Measurements from ENCODE around the gene NDUFS7. TPM values are rescaled to one million over a fixed set of nuclear protein-coding genes. Genes with fewer than 3 reads are reported as not detected.
A peak's percentile ranks its signal among the peaks of the same experiment; 100 is the strongest.

Gene NDUFS7
- total and polyA plus RNA-seq, 4 donors, result 43.0 to 164 (median 124) TPM

DNA sequence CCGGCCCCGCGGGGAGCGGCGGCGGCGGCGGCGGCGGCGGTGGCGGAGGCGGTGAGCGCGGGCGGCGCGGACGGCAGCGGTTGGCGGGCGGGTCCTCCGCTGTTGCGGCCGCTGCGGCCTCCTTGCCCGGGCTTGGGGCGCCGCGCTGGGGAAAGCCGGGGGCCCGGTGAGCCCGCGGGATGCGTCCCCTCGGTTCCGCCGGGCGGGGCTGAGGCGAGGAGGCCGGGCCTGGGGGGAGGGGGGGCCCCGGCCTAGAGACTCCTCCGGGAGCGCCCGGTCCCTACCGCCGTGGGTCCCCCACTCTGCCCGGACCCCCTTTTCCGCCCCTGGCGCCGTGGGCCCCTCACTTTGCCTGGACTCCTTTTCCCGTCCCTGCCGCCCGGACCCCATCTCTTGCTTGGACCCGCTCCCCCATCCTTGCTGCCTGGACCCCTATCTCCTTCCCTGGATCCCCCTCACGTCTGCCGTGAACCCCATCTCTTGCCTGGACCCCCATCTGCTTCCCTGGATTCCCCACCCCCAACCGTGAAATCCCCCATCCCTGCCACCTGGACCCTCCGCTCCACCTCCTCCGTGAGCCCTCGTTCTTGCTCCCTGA, 28.6 kb upstream of the NDUFS7 start:
- Histone ChIP-seq H3K9me3 (ENCODE audit: control insufficient read depth, insufficient read depth, low read length) (no peaks in the 10 kb centered on the region), H3K4me3 (ENCODE audit: low read depth, low read length) (peak overlapping the region; percentile 75), H3K27ac (ENCODE audit: low read depth, low read length) (peak overlapping the region; percentile 91), H3K4me1 (ENCODE audit: control insufficient read depth, insufficient read depth, low read length) (peaks cover 42% of the 10 kb centered on the region), H3K36me3 (ENCODE audit: control insufficient read depth, insufficient read depth, low read length) (peaks cover 16% of the 10 kb centered on the region), H3K27me3 (ENCODE audit: control insufficient read depth, insufficient read depth, low read length) (no peaks in the 10 kb centered on the region)
- no peak for DNase-seq (ENCODE audit: low read depth in 4 of 6, low spot score in 6 of 6)
- WGBS (ENCODE audit: insufficient coverage), result 0% methylated on average over 61 of the region's 61 CpGs

DNA sequence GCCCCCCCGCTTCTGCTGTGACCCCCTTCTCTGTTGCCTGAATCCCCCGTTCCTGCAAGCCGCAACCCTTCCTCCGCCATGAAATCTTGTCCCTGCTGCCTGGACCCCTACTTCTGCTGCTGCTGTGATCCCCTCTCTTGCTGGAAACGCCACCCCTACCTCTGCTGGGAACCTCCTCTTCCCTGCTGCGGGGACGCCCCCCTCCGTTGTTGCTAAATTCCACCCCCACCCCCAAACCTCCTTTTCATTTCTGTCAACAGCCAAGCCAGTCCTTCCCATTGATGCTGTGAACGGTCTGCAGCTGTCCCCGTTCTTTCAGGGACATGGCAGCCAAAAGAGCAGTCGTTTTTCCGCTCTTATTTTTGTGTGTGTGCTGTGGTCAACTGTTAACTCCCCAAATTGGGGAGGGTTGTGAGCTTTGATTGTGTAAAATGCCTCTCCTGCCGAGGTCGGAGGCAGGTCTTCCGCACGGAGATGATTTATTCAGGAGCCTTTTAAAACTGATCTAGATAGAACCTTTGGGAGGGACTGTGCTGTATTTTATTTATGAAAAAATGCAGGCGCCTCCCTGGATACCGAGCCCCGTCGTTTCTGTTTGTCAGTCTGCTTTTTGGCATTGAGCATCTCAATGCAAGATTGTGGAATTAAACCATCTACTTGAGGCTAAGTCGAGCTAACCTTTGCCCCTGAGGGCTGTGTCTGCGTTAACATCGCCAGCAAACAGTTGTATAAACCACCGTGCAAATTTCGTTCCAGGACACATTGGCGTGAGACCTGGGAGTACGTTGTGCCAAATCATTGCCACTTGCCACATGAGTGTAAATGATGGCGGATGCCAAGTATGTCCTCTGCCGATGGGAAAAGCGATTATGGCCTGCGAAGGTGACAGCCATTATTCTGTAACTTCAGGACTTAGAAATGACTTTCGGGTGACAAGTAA, 27.9 kb upstream of the NDUFS7 start:
- WGBS (ENCODE audit: insufficient coverage), result 7% methylated on average over 32 of the region's 32 CpGs
- H3K4me1 ChIP-seq (ENCODE audit: control insufficient read depth, insufficient read depth, low read length), result peaks cover 50% of the 10 kb centered on the region
- DNase-seq (ENCODE audit: low read depth in 4 of 6, low spot score in 6 of 6), result peak in 4 of 6 donors; percentile 57 to 92 (median 78)

DNA sequence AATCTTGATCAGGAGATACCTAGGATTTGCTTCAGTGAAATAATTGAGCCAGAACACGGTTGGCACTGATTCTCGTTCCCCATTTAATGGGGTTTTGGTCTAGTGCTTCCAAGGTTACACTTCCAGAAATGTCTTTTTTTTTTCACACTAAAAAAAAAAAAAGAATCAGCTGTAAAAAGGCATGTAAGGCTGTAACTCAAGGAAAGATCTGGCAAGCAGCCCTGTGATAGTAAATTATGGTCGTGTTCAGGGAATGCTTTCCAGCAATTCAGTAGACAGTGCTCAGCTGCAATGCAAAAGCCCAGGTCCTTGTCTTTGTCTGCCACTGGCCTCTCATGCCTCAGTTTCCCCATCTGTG, 27.2 kb upstream of the NDUFS7 start:
- H3K4me1 ChIP-seq (ENCODE audit: control insufficient read depth, insufficient read depth, low read length), result peaks cover 56% of the 10 kb centered on the region
- peak overlapping the region; percentile 75 for H3K4me3 ChIP-seq (ENCODE audit: low read depth, low read length)
- peaks cover 28% of the 10 kb centered on the region for H3K36me3 ChIP-seq (ENCODE audit: control insufficient read depth, insufficient read depth, low read length)
- no peaks in the 10 kb centered on the region for H3K9me3 ChIP-seq (ENCODE audit: control insufficient read depth, insufficient read depth, low read length)
- WGBS (ENCODE audit: insufficient coverage), result 10% methylated on average over 1 of the region's 3 CpGs
- no peaks in the 10 kb centered on the region for H3K27me3 ChIP-seq (ENCODE audit: control insufficient read depth, insufficient read depth, low read length)
- H3K27ac ChIP-seq (ENCODE audit: low read depth, low read length), result peak overlapping the region; percentile 91
- DNase-seq (ENCODE audit: low read depth in 4 of 6, low spot score in 6 of 6), result peak in 4 of 6 donors; percentile 64 to 90 (median 74)

More for the DNA sequence above, 27.9 kb upstream of the NDUFS7 start:
- Histone ChIP-seq H3K4me3 (ENCODE audit: low read depth, low read length) (peak overlapping the region; percentile 75), H3K36me3 (ENCODE audit: control insufficient read depth, insufficient read depth, low read length) (peaks cover 24% of the 10 kb centered on the region), H3K9me3 (ENCODE audit: control insufficient read depth, insufficient read depth, low read length) (no peaks in the 10 kb centered on the region), H3K27ac (ENCODE audit: low read depth, low read length) (peak overlapping the region; percentile 91), H3K27me3 (ENCODE audit: control insufficient read depth, insufficient read depth, low read length) (no peaks in the 10 kb centered on the region)

DNA sequence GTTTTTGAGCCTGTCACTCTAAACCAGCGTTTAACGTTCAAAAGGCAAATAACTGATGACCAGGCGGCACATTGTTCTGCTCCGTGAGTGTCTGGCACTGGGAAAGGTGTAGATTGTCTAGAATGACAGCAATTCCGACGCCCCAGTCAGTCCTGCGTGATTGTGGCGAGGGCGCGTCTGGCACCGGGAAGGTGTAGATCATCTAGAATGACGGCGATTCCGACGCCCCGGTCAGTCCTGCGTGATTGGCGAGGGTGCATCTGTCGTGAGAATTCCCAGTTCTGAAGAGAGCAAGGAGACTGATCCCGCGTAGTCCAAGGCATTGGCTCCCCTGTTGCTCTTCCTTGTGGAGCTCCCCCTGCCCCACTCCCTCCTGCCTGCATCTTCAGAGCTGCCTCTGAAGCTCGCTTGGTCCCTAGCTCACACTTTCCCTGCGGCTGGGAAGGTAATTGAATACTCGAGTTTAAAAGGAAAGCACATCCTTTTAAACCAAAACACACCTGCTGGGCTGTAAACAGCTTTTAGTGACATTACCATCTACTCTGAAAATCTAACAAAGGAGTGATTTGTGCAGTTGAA, 26.1 kb upstream of the NDUFS7 start:
- WGBS (ENCODE audit: insufficient coverage), result 61% methylated on average over 21 of the region's 24 CpGs
- H3K27ac ChIP-seq (ENCODE audit: low read depth, low read length), result no peak overlapping the region

DNA sequence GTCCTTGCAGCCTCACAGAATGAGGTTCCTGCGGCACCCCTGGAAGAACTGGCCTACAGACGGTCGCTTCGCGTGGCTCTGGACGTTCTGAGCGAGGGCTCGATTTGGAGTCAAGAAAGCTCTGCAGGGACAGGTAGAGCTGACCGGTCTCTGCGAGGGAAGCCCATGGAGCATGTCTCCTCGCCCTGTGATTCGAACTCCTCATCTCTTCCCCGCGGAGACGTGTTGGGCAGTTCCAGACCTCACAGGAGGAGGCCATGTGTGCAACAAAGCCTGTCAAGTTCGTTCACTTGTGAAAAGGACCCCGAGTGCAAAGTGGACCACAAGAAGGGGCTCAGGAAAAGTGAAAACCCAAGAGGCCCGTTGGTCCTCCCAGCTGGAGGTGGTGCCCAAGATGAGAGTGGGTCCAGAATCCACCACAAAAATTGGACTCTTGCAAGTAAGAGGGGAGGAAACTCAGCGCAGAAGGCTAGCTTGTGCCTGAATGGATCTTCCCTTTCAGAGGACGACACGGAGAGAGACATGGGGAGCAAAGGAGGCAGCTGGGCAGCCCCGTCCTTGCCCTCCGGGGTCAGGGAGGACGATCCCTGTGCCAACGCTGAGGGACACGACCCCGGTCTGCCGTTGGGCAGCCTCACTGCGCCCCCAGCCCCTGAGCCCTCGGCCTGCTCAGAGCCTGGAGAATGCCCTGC, 23.4 kb upstream of the NDUFS7 start:
- Histone ChIP-seq H3K4me1 (ENCODE audit: control insufficient read depth, insufficient read depth, low read length) (peaks cover 67% of the 10 kb centered on the region), H3K9me3 (ENCODE audit: control insufficient read depth, insufficient read depth, low read length) (no peaks in the 10 kb centered on the region), H3K27ac (ENCODE audit: low read depth, low read length) (peak overlapping the region; percentile 82), H3K27me3 (ENCODE audit: control insufficient read depth, insufficient read depth, low read length) (no peaks in the 10 kb centered on the region), H3K36me3 (ENCODE audit: control insufficient read depth, insufficient read depth, low read length) (peaks cover 58% of the 10 kb centered on the region), H3K4me3 (ENCODE audit: low read depth, low read length) (no peak overlapping the region)
- 33% methylated on average over 30 of the region's 30 CpGs for WGBS (ENCODE audit: insufficient coverage)
- DNase-seq (ENCODE audit: low read depth in 4 of 6, low spot score in 6 of 6), result peak in 1 of 6 donors; percentile 22

More for the DNA sequence above, 26.1 kb upstream of the NDUFS7 start:
- peaks cover 68% of the 10 kb centered on the region for H3K4me1 ChIP-seq (ENCODE audit: control insufficient read depth, insufficient read depth, low read length)
- H3K27me3 ChIP-seq (ENCODE audit: control insufficient read depth, insufficient read depth, low read length), result no peaks in the 10 kb centered on the region
- peaks cover 38% of the 10 kb centered on the region for H3K36me3 ChIP-seq (ENCODE audit: control insufficient read depth, insufficient read depth, low read length)
- no peaks in the 10 kb centered on the region for H3K9me3 ChIP-seq (ENCODE audit: control insufficient read depth, insufficient read depth, low read length)
- peak in 1 of 6 donors; percentile 87 for DNase-seq (ENCODE audit: low read depth in 4 of 6, low spot score in 6 of 6)
- H3K4me3 ChIP-seq (ENCODE audit: low read depth, low read length), result no peak overlapping the region

DNA sequence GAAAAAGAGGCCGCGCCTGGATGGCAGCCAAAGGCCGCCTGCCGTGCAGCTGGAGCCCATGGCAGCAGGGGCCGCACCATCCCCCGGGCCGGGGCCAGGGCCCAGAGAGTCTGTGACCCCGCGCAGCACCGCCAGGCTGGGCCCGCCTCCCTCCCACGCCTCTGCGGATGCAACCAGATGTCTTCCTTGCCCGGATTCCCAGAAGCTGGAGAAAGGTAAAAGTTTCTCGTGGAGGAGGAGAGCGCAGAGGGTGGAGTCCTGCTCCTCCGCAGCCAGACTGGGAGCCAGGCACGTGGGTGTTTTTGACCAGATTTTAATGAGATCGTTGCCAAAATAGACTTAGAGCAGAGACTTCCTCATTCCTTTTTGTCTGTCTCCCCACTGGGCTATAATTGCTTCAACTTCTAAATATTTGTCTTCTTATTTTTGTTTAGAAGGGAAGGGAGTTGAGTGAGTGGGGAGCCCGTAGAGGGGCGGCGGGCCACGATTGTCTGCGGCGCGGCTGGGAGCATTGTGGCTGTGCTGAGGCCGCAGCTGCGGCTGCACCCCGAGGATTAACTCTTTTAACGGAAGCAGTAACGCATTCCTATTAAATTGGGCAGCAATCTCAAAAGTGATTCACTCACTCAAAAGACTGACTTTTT, 22.8 kb upstream of the NDUFS7 start:
- Histone ChIP-seq H3K4me1 (ENCODE audit: control insufficient read depth, insufficient read depth, low read length) (peaks cover 62% of the 10 kb centered on the region), H3K27me3 (ENCODE audit: control insufficient read depth, insufficient read depth, low read length) (no peaks in the 10 kb centered on the region), H3K36me3 (ENCODE audit: control insufficient read depth, insufficient read depth, low read length) (peaks cover 65% of the 10 kb centered on the region), H3K4me3 (ENCODE audit: low read depth, low read length) (peak overlapping the region; percentile 32), H3K9me3 (ENCODE audit: control insufficient read depth, insufficient read depth, low read length) (no peaks in the 10 kb centered on the region), H3K27ac (ENCODE audit: low read depth, low read length) (peak overlapping the region; percentile 82)
- WGBS (ENCODE audit: insufficient coverage), result 4% methylated on average over 29 of the region's 31 CpGs
- DNase-seq (ENCODE audit: low read depth in 4 of 6, low spot score in 6 of 6), result peak in 3 of 6 donors; percentile 73 to 91 (median 79)

DNA sequence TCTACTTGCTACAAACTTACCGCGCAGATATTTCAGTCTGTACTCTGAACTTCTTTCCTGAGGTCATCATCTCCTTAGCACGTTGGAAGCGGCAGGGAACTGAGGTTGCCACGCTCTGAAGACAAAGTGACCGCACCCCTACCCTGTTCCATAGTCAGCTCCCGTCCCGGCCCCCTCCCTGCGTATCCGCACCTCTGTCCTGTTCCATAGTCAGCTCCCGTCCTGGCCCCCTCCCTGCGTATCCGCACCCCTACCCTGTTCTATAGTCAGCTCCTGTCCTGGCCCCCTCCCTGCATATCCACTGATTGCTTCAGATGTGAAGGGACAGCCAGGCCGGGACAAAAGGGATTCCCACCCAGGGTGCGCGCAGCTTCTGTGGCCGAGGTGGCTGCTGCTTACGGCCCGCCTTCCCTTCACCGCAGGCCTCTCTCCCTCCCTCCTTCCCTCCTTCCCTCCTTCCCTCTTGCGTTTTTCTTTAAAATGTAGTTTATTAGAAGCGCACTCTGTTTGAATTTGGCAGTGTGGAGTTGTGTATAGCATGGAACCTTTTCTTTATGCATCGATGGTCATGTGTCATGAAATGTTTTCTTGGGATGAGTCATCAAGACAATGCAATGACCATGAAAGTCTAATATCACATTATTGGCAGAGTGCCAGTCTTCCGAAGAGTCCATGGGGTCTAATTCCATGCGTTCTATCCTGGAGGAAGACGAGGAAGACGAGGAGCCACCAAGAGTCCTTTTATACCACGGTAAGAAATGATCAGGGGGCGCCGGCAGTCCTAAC, 21.9 kb upstream of the NDUFS7 start:
- H3K4me3 ChIP-seq (ENCODE audit: low read depth, low read length), result peak overlapping the region; percentile 32
- 22% methylated on average over 23 of the region's 30 CpGs for WGBS (ENCODE audit: insufficient coverage)
- DNase-seq (ENCODE audit: low read depth in 4 of 6, low spot score in 6 of 6), result peak in 1 of 6 donors; percentile 65
- peak overlapping the region; percentile 82 for H3K27ac ChIP-seq (ENCODE audit: low read depth, low read length)
- peaks cover 56% of the 10 kb centered on the region for H3K4me1 ChIP-seq (ENCODE audit: control insufficient read depth, insufficient read depth, low read length)
- no peaks in the 10 kb centered on the region for H3K27me3 ChIP-seq (ENCODE audit: control insufficient read depth, insufficient read depth, low read length)
- no peaks in the 10 kb centered on the region for H3K9me3 ChIP-seq (ENCODE audit: control insufficient read depth, insufficient read depth, low read length)
- peaks cover 73% of the 10 kb centered on the region for H3K36me3 ChIP-seq (ENCODE audit: control insufficient read depth, insufficient read depth, low read length)

DNA sequence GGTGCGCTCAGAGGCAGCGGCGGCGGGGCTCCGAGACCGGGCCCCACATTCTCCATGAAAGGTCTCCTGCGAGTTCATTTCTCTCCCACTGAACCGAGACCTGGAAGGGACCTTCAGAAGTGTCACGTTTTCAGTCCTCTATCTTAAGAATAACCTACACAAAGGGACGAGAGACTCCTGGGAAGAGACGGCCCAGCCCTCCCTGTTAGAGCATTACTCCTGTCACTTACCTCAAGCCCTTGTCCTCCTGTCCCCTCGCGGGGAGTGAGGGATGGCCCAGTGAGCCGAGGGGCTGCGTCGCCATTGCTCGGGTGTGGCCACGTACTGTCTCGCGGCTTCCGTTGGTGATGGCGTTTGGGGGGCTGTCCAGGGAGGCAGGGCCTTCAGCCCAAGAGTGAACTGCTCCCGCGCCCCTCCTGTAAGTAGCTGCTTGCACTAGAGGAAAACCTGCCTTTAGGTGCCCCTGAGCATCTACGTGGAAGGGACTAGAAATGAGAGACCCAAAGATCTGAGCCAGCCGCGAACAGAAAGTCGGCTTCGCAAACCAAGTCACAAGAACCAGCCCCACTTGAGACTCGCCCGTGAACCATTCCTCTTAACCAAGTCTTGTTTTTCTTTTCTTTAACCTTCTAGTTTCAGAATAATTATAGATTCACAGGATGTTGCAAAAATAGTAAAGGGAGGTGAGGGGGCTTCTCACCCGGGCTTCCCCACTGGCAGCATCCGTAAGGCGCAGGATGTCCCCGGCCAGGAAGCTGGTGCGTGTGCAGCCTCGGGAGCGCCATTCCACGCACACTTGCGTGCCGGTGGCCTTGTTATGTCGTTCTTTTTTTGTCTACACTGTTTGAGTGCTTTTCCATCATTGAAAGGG, 21.1 kb upstream of the NDUFS7 start:
- Histone ChIP-seq H3K27me3 (ENCODE audit: control insufficient read depth, insufficient read depth, low read length) (no peaks in the 10 kb centered on the region), H3K27ac (ENCODE audit: low read depth, low read length) (no peak overlapping the region), H3K4me3 (ENCODE audit: low read depth, low read length) (peak overlapping the region; percentile 5), H3K9me3 (ENCODE audit: control insufficient read depth, insufficient read depth, low read length) (no peaks in the 10 kb centered on the region), H3K36me3 (ENCODE audit: control insufficient read depth, insufficient read depth, low read length) (peaks cover 79% of the 10 kb centered on the region), H3K4me1 (ENCODE audit: control insufficient read depth, insufficient read depth, low read length) (peaks cover 53% of the 10 kb centered on the region)
- peak in 1 of 6 donors; percentile 32 for DNase-seq (ENCODE audit: low read depth in 4 of 6, low spot score in 6 of 6)
- 79% methylated on average over 31 of the region's 42 CpGs for WGBS (ENCODE audit: insufficient coverage)

All from spinal cord (tissue), 10 donors.